ENCODE results near the gene ZNF217. TPM values are rescaled to one million over a fixed set of nuclear protein-coding genes. Genes with fewer than 3 reads are reported as not detected.
"Not testable (repeated sequence)": the region's sequence is repeated elsewhere in the genome, so short reads cannot be mapped to it uniquely, and the experiment has no call there.

Gene ZNF217
- total RNA-seq, 2 experiments from 2014 or later = 133 to 144 TPM

DNA sequence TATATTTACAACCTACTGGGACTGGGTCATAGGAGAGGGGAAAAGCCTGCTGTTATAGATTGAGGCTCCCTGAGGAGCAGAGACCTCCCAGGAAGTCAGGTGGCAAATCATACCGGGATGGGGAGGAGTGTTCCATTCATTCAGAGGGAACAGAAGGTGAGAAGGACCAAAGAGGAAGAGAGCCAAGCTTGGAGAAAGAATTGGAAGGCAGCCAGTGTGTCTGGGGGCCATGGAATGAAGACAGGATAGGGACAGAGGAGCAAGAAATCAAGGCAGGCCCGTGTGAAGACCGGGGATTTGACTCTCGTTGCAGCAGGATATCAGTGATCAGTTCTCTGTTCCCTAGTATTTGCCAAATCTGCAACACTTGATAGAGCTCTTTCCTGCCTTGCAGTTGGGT lies 5.7 kb upstream of the ZNF217 start:
- ATAC-seq (ENCODE audit: low read depth) = no peak
- H3K4me1 Mint-ChIP-seq = peaks cover 52% of the 10 kb centered on the region
- no peak overlapping the region for H3K4me3 Mint-ChIP-seq
- POLR2A ChIA-PET = interaction anchor here (1.2 to 1.8 kb wide), 4 partner anchors 23 to 151 kb away, joined by 3 to 4 read pairs (median 4); no protein-coding TSS in a partner anchor
- H3K9me3 Mint-ChIP-seq = no peaks in the 10 kb centered on the region
- H3K27me3 Mint-ChIP-seq = no peaks in the 10 kb centered on the region
- H3K36me3 Mint-ChIP-seq = peaks cover 15% of the 10 kb centered on the region
- peak overlapping the region; percentile 79 for H3K27ac Mint-ChIP-seq
- DNase-seq = no peak

GRCh38 chr20:53599044-53599362 lies 5.4 kb upstream of the ZNF217 start:
- H3K9me3 Mint-ChIP-seq = no peaks in the 10 kb centered on the region
- H3K4me3 Mint-ChIP-seq = peak overlapping the region; percentile 60
- peak overlapping the region; percentile 79 for H3K27ac Mint-ChIP-seq
- POLR2A ChIA-PET = interaction anchor here (1.2 to 1.8 kb wide), 4 partner anchors 24 to 152 kb away, joined by 3 to 4 read pairs (median 4); no protein-coding TSS in a partner anchor
- ATAC-seq (ENCODE audit: low read depth) (no peak), DNase-seq (no peak)
- peaks cover 52% of the 10 kb centered on the region for H3K4me1 Mint-ChIP-seq
- no peaks in the 10 kb centered on the region for H3K27me3 Mint-ChIP-seq
- H3K36me3 Mint-ChIP-seq = peaks cover 15% of the 10 kb centered on the region

DNA sequence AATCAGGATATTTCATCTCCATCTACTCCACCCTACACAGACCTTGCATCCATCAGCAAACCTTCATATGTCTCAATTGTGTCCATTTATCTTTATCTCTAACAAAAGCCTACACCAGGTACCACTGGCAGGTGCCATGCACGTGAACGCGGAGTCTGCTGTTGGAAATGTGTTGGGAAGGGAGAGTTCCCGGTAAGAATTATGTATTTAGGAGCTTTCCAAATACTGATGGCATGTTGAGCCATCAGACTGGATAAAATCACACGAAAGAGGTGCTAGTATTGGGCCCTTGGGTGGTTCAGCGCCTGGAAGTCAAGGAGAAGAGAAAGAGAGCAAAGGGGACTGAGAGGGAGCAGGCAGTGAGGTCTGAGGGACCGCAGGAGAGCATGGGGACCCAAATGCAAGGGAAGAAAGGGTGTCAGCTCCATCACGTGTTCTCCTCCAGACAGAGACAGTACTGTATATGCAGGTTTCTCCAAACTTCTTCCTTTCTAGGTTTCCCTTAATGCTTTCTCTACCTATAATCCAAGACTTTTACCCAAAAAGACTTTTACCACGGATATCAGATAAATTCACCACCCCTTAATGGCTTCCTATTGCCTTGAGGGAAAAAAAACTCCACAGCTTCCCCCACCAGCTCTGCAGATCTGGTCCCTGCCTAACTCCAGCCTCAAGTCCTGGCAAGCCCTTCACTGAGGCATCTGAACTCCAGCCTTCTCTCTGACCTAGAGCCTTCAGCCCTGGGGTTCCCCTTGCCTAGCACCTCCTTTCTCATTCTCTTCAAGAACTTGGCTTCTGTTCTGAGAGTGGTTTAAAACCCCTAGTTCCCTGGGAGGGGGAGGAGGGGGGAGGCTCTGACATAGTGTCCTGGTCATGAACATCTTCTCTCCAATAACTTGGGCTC lies 4.8 kb upstream of the ZNF217 start:
- Mint-ChIP-seq H3K27me3 (no peaks in the 10 kb centered on the region), H3K27ac (peak overlapping the region; percentile 79), H3K9me3 (no peaks in the 10 kb centered on the region), H3K36me3 (peaks cover 11% of the 10 kb centered on the region), H3K4me1 (peaks cover 49% of the 10 kb centered on the region), H3K4me3 (peak overlapping the region; percentile 60)
- DNase-seq = no peak
- ATAC-seq (ENCODE audit: low read depth) = no peak
- POLR2A ChIA-PET = interaction anchor here (0.5 to 1.8 kb wide), 7 partner anchors 24 to 152 kb away, joined by 3 to 5 read pairs (median 3); no protein-coding TSS in a partner anchor

DNA sequence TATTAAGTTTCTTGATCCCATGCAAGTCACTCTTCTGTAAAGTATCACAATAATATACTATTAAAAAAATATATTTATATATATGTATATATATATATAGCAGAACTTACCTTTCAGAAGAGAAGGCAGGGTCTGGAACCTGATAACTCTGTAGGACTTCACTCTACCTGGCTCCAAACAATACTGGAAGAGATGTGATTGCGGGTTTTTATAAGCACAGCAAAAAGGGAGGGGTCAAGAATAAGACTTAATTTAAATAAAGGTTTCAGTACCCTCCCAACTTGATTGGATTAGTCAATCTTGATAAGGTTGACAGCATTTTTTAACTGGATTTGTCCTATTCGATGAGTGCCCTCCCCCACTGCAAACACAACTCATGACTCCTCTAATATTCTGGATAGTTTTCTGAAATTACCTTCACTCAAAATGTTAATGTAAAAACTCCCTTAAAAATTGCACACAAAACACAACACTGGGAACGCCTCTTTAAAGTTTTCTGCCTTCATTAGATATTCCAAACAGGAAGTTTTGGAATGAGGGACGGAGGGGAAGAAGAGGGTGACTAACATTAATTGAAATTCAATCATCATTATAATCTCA lies 4.0 kb upstream of the ZNF217 start:
- POLR2A ChIA-PET = interaction anchor here (0.5 to 9.7 kb wide), 8 partner anchors 13 to 151 kb away, joined by 3 to 109 read pairs (median 5); no protein-coding TSS in a partner anchor
- Mint-ChIP-seq H3K27me3 (no peaks in the 10 kb centered on the region), H3K4me3 (peak overlapping the region; percentile 60), H3K9me3 (no peaks in the 10 kb centered on the region), H3K36me3 (peaks cover 11% of the 10 kb centered on the region), H3K4me1 (peaks cover 49% of the 10 kb centered on the region), H3K27ac (peak overlapping the region; percentile 79)
- ATAC-seq (ENCODE audit: low read depth) (no peak), DNase-seq (no peak)

GRCh38 chr20:53597030-53597482 lies 3.4 kb upstream of the ZNF217 start:
- H3K27me3 Mint-ChIP-seq = no peaks in the 10 kb centered on the region
- ATAC-seq (ENCODE audit: low read depth) (no peak), DNase-seq (no peak)
- H3K4me3 Mint-ChIP-seq = peak overlapping the region; percentile 85
- H3K27ac Mint-ChIP-seq = peak overlapping the region; percentile 93
- peaks cover 12% of the 10 kb centered on the region for H3K36me3 Mint-ChIP-seq
- POLR2A ChIA-PET = interaction anchor here (0.7 to 9.7 kb wide), 9 partner anchors 13 to 351 kb away, joined by 3 to 109 read pairs (median 6); no protein-coding TSS in a partner anchor
- no peaks in the 10 kb centered on the region for H3K9me3 Mint-ChIP-seq
- H3K4me1 Mint-ChIP-seq = peaks cover 47% of the 10 kb centered on the region

- not testable (repeated sequence) for H3K9me3 Mint-ChIP-seq; ATAC-seq (ENCODE audit: low read depth); H3K27me3 Mint-ChIP-seq; DNase-seq
- Mint-ChIP-seq H3K4me3 (peak overlapping the region; percentile 85), H3K36me3 (peaks cover 17% of the 10 kb centered on the region), H3K4me1 (peaks cover 47% of the 10 kb centered on the region), H3K27ac (peak overlapping the region; percentile 93)
- POLR2A ChIA-PET = interaction anchor here (0.6 to 9.7 kb wide), 15 partner anchors 14 to 352 kb away, joined by 3 to 109 read pairs (median 4); no protein-coding TSS in a partner anchor
These were observed 2.8 kb upstream of the ZNF217 start for GRCh38 chr20:53596189-53597001.

GRCh38 chr20:53595742-53596141 lies 2.1 kb upstream of the ZNF217 start:
- Mint-ChIP-seq H3K4me3 (peak overlapping the region; percentile 85), H3K27ac (peak overlapping the region; percentile 93), H3K4me1 (peaks cover 43% of the 10 kb centered on the region), H3K36me3 (peaks cover 17% of the 10 kb centered on the region)
- DNase-seq; ATAC-seq (ENCODE audit: low read depth); H3K27me3 Mint-ChIP-seq; H3K9me3 Mint-ChIP-seq: not testable (repeated sequence)
- POLR2A ChIA-PET = interaction anchor here (0.6 to 9.7 kb wide), 8 partner anchors 15 to 277 kb away, joined by 3 to 109 read pairs (median 4); no protein-coding TSS in a partner anchor

DNA sequence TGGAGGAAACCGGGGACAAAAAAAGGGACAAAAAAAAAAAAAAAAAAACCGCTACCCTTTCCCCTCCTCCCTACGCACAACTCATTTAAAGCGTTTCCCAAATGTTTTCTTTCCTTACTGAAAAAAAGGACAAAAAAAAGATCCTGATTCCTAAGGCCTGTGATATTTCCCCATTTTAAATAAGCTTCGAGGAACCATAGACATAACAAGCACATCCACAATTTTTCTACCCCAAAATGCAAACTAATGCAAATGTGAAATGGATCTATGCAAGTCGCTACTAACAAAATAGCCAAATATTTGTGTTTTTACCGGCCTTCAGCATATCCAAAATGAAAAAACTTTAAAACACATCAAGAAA lies 1.4 kb upstream of the ZNF217 start:
- no peak for DNase-seq
- Mint-ChIP-seq H3K4me1 (peaks cover 44% of the 10 kb centered on the region), H3K36me3 (peaks cover 21% of the 10 kb centered on the region), H3K27me3 (no peaks in the 10 kb centered on the region), H3K9me3 (no peaks in the 10 kb centered on the region), H3K4me3 (peak overlapping the region; percentile 91), H3K27ac (peak overlapping the region; percentile 95)
- POLR2A ChIA-PET = interaction anchor here (0.6 to 9.7 kb wide), 33 partner anchors 9 to 431 kb away, joined by 3 to 109 read pairs (median 7); no protein-coding TSS in a partner anchor
- no peak for ATAC-seq (ENCODE audit: low read depth)

- POLR2A ChIA-PET = interaction anchor here (0.6 to 9.7 kb wide), 52 partner anchors 9 to 430 kb away, joined by 3 to 109 read pairs (median 4); no protein-coding TSS in a partner anchor
- peak; percentile 79 for ATAC-seq (ENCODE audit: low read depth)
- H3K36me3 Mint-ChIP-seq = peaks cover 26% of the 10 kb centered on the region
- H3K4me1 Mint-ChIP-seq = peaks cover 45% of the 10 kb centered on the region
- peak overlapping the region; percentile 97 for H3K4me3 Mint-ChIP-seq
- H3K9me3 Mint-ChIP-seq = no peaks in the 10 kb centered on the region
- no peaks in the 10 kb centered on the region for H3K27me3 Mint-ChIP-seq
- peak overlapping the region; percentile 95 for H3K27ac Mint-ChIP-seq
- peak; percentile 100 for DNase-seq
These were observed 704 bp upstream of the ZNF217 start for GRCh38 chr20:53594068-53595017.

GRCh38 chr20:53592992-53593465 lies 610 bp downstream of the ZNF217 start:
- peaks cover 31% of the 10 kb centered on the region for H3K36me3 Mint-ChIP-seq
- ATAC-seq (ENCODE audit: low read depth) (no peak), DNase-seq (peak; percentile 70)
- peaks cover 37% of the 10 kb centered on the region for H3K4me1 Mint-ChIP-seq
- no peaks in the 10 kb centered on the region for H3K27me3 Mint-ChIP-seq
- peak overlapping the region; percentile 89 for H3K27ac Mint-ChIP-seq
- no peaks in the 10 kb centered on the region for H3K9me3 Mint-ChIP-seq
- H3K4me3 Mint-ChIP-seq = peak overlapping the region; percentile 97
- POLR2A ChIA-PET = interaction anchor here (0.6 to 9.7 kb wide), 15 partner anchors 12 to 343 kb away, joined by 3 to 109 read pairs (median 14); no protein-coding TSS in a partner anchor

- H3K4me1 Mint-ChIP-seq = peaks cover 33% of the 10 kb centered on the region
- peak overlapping the region; percentile 89 for H3K27ac Mint-ChIP-seq
- not testable (repeated sequence) for H3K27me3 Mint-ChIP-seq, H3K9me3 Mint-ChIP-seq
- peak overlapping the region; percentile 97 for H3K4me3 Mint-ChIP-seq
- peaks cover 31% of the 10 kb centered on the region for H3K36me3 Mint-ChIP-seq
- ATAC-seq (ENCODE audit: low read depth) (peak; percentile 6), DNase-seq (peak; percentile 79)
- POLR2A ChIA-PET = interaction anchor here (0.6 to 9.7 kb wide), 10 partner anchors 12 to 302 kb away, joined by 3 to 109 read pairs (median 3); no protein-coding TSS in a partner anchor
These were observed 1.1 kb downstream of the ZNF217 start for GRCh38 chr20:53592454-53592991.

All from activated naive CD8-positive, alpha-beta T cell treated with anti-CD3 and anti-CD28 coated beads, Interleukin-2, amount 10 ng/mL, durations not matched to agents 7 days and 5 days (primary cell).